HepG2 (cell line): ENCODE measurements around the gene CAMSAP3. TPM values are rescaled to one million over a fixed set of nuclear protein-coding genes. Genes with fewer than 3 reads are reported as not detected.

Experiments used
- BORCS8-MEF2B ChIP-seq: sonication (generic); formaldehyde crosslinking; IDR thresholded peaks from 2 replicates; pipeline ENCODE4 v1.8.0; 2022; ENCODE audit warnings: mild to moderate bottlenecking, missing genetic modification reagents
- CENPT ChIP-seq: sonication (generic); formaldehyde crosslinking; IDR thresholded peaks from 2 replicates; pipeline ENCODE4 v1.8.0; 2022; ENCODE audit warnings: low read depth, mild to moderate bottlenecking, moderate library complexity, missing genetic modification reagents
- EEA1 ChIP-seq: sonication (generic); formaldehyde crosslinking; IDR thresholded peaks from 2 replicates; pipeline ENCODE4 v1.5.1; 2020; ENCODE audit warnings: mild to moderate bottlenecking, missing genetic modification reagents, borderline replicate concordance
- HHEX ChIP-seq: IDR thresholded peaks from 2 replicates; pipeline ENCODE4 v1.6.1; 2016; ENCODE audit warnings: control low read depth
- HNF4G ChIP-seq, 2 experiments: sonication (generic) in 1 of 2; formaldehyde crosslinking in 1 of 2; IDR thresholded peaks; 2 replicates each; pipeline versions ENCODE4 v1.4.0 to v1.6.1; 2011 to 2020; ENCODE audit warnings: borderline replicate concordance in 2 of 2, low read depth in 2 of 2, mild to moderate bottlenecking in 2 of 2, low read length in 1 of 2, missing genetic modification reagents in 1 of 2, moderate library complexity in 1 of 2
- IRF1 ChIP-seq: sonication (generic); formaldehyde crosslinking; IDR thresholded peaks from 2 replicates; pipeline ENCODE4 v1.4.0; 2020; ENCODE audit warnings: low read depth, mild to moderate bottlenecking, missing genetic modification reagents
- JUND ChIP-seq: sonication (generic); formaldehyde crosslinking; IDR thresholded peaks from 2 replicates; pipeline ENCODE4 v1.8.0; 2022; ENCODE audit warnings: mild to moderate bottlenecking, missing genetic modification reagents
- NKX3-1 ChIP-seq: sonication (generic); formaldehyde crosslinking; IDR thresholded peaks from 2 replicates; pipeline ENCODE4 v1.5.0; 2020; ENCODE audit warnings: missing genetic modification reagents
- SSRP1 ChIP-seq: IDR thresholded peaks from 2 replicates; pipeline ENCODE4 v1.6.1; 2016; ENCODE audit warnings: control low read depth
- ZC3H4 ChIP-seq: sonication (generic); formaldehyde crosslinking; IDR thresholded peaks from 2 replicates; pipeline ENCODE4 v1.4.0; 2020; ENCODE audit warnings: missing genetic modification reagents, borderline replicate concordance
- ZFAT ChIP-seq: sonication (generic); formaldehyde crosslinking; conservative IDR thresholded peaks from 2 replicates; pipeline ENCODE4 v1.8.1; 2023; ENCODE audit warnings: missing genetic modification reagents, inconsistent platforms
- ZFP36L1 ChIP-seq: sonication (generic); formaldehyde crosslinking; IDR thresholded peaks from 2 replicates; pipeline ENCODE4 v1.8.0; 2022; ENCODE audit warnings: mild to moderate bottlenecking, missing genetic modification reagents, moderate library complexity
- ZFY ChIP-seq: sonication (generic); formaldehyde crosslinking; IDR thresholded peaks from 2 replicates; pipeline ENCODE4 v1.4.0; 2020; ENCODE audit warnings: missing genetic modification reagents
- ZNF350 ChIP-seq: sonication (generic); formaldehyde crosslinking; IDR thresholded peaks from 2 replicates; pipeline ENCODE4 v1.4.0; 2020; ENCODE audit warnings: mild to moderate bottlenecking, low read depth, missing genetic modification reagents, borderline replicate concordance
- ZNF354B ChIP-seq: sonication (generic); formaldehyde crosslinking; IDR thresholded peaks from 2 replicates; pipeline ENCODE4 v1.8.0; 2022; ENCODE audit warnings: mild to moderate bottlenecking, missing genetic modification reagents
- ZNF550 ChIP-seq: sonication (generic); formaldehyde crosslinking; IDR thresholded peaks from 2 replicates; pipeline ENCODE4 v1.4.0; 2020; ENCODE audit warnings: mild to moderate bottlenecking, missing genetic modification reagents, borderline replicate concordance
- polyA plus RNA-seq, 8 experiments: library from polyadenylated mRNA; depleted of rRNA in 3 of 8; stranded (reverse) in 7 of 8; unstranded in 1 of 8; fragments of >200 nt; fragmentation: Illumina TruSeq in 4 of 8; extraction: Trizol in 4 of 8; gene quantifications; 2 replicates each; pipeline versions ENCODE4 v1.2.1 to v1.2.3, GENCODE V29; 2011 to 2016; ENCODE audit warnings: low read depth in 4 of 8, missing spikeins in 1 of 8, mixed read lengths in 1 of 8; ENCODE audit not compliant: insufficient read depth in 1 of 8
- total RNA-seq, 5 experiments: library from RNA; depleted of rRNA; stranded (reverse); fragments of >200 nt; fragmentation: Illumina TruSeq; extraction: Trizol; gene quantifications; 2 replicates each; pipeline ENCODE4 v1.2.3, GENCODE V29; 2016; ENCODE audit warnings: low read depth in 1 of 5
- TF ChIP-seq, protein P1 (sequence below): sonication (generic); formaldehyde crosslinking; IDR thresholded peaks from 2 replicates; pipeline ENCODE4 v1.4.0; 2020; ENCODE audit warnings: missing genetic modification reagents, mild to moderate bottlenecking, borderline replicate concordance
- TF ChIP-seq, protein P2 (sequence below): sonication (generic); formaldehyde crosslinking; IDR thresholded peaks from 2 replicates; pipeline ENCODE4 v1.8.1; 2023; ENCODE audit warnings: mild to moderate bottlenecking, missing genetic modification reagents
- TF ChIP-seq, protein P3 (sequence below): sonication (generic); formaldehyde crosslinking; IDR thresholded peaks from 2 replicates; pipeline ENCODE4 v1.8.1; 2023; ENCODE audit warnings: mild to moderate bottlenecking, inconsistent platforms, moderate library complexity, missing genetic modification reagents, borderline replicate concordance

CAMSAP3 gene
- total and polyA plus RNA-seq, 2 of the 13 experiments (the other 11 are each of a cell fraction or from before 2014, with no cell fraction given) = 10.8 to 11.8 TPM

DNA sequence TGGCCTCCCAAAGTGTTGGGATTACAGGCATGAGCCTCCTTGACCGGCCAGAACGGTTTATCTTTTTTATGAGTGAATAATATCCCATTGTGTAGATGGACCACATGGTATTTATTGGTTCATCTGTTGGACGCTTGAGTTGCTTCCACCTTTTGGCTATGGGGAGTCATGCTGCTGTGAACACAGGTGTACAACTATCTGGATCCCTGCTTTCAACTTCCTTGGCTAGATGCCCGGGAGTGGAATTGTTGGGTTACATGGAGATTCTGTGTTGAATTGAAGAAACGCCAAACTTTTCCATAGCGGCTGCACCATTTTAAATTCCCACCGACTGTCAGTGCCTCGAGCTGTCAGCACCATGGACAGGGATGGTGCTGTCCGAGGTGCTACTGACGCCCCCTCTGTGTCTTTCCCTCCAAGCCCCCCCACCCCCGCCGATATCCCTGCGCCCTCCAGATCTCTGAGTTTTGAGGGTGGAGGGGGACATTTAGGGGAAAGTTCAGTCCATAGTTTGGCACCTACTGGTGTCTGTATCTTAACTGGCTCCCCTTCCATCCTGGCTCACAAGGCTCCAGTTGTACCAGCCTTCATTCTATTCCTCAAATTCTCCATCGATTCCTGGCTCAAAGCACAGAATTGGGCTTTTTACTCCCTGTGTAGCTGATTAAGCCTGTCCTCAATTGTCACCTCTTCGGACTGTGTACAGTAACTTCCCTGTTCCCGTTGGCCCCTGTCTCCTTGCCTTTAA, 32.8 kb upstream of the CAMSAP3 start (continued):
- TF ChIP-seq, protein P1, sequence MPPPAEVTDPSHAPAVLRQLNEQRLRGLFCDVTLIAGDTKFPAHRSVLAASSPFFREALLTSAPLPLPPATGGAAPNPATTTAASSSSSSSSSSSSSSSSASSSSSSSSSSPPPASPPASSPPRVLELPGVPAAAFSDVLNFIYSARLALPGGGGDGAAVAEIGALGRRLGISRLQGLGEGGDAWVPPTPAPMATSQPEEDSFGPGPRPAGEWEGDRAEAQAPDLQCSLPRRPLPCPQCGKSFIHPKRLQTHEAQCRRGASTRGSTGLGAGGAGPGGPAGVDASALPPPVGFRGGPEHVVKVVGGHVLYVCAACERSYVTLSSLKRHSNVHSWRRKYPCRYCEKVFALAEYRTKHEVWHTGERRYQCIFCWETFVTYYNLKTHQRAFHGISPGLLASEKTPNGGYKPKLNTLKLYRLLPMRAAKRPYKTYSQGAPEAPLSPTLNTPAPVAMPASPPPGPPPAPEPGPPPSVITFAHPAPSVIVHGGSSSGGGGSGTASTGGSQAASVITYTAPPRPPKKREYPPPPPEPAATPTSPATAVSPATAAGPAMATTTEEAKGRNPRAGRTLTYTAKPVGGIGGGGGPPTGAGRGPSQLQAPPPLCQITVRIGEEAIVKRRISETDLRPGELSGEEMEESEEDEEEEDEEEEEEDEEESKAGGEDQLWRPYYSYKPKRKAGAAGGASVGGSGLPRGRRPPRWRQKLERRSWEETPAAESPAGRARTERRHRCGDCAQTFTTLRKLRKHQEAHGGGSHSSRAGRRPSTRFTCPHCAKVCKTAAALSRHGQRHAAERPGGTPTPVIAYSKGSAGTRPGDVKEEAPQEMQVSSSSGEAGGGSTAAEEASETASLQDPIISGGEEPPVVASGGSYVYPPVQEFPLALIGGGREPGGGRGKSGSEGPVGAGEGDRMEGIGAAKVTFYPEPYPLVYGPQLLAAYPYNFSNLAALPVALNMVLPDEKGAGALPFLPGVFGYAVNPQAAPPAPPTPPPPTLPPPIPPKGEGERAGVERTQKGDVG (CRISPR knock-in tag) = no peak
- TF ChIP-seq, protein P2, sequence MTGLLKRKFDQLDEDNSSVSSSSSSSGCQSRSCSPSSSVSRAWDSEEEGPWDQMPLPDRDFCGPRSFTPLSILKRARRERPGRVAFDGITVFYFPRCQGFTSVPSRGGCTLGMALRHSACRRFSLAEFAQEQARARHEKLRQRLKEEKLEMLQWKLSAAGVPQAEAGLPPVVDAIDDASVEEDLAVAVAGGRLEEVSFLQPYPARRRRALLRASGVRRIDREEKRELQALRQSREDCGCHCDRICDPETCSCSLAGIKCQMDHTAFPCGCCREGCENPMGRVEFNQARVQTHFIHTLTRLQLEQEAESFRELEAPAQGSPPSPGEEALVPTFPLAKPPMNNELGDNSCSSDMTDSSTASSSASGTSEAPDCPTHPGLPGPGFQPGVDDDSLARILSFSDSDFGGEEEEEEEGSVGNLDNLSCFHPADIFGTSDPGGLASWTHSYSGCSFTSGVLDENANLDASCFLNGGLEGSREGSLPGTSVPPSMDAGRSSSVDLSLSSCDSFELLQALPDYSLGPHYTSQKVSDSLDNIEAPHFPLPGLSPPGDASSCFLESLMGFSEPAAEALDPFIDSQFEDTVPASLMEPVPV (CRISPR knock-in tag) = peak; percentile 70; the same call in 1 of the 2 replicates
- no peak for TF ChIP-seq ZNF350 (CRISPR knock-in tag)
- TF ChIP-seq ZFY (CRISPR knock-in tag) = peak; percentile 67
- TF ChIP-seq HNF4G (IDR thresholded peaks at IDR 0.05; ENCODE audit: borderline replicate concordance, low read depth, low read length) = no peak
- TF ChIP-seq HNF4G (CRISPR knock-in tag; IDR thresholded peaks at IDR 0.05; ENCODE audit: borderline replicate concordance, low read depth) = no peak
- TF ChIP-seq SSRP1 (CRISPR knock-in tag) = no peak
- TF ChIP-seq EEA1 (CRISPR knock-in tag) = peak; percentile 99
- TF ChIP-seq, protein P3, sequence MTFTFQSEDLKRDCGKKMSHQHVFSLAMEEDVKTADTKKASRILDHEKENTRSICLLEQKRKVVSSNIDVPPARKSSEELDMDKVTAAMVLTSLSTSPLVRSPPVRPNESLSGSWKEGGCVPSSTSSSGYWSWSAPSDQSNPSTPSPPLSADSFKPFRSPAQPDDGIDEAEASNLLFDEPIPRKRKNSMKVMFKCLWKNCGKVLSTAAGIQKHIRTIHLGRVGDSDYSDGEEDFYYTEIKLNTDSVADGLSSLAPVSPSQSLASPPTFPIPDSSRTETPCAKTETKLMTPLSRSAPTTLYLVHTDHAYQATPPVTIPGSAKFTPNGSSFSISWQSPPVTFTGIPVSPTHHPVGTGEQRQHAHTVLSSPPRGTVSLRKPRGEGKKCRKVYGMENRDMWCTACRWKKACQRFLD (CRISPR knock-in tag) = peak; percentile 98
- TF ChIP-seq BORCS8-MEF2B (CRISPR knock-in tag) = peak; percentile 92
- TF ChIP-seq JUND (CRISPR knock-in tag) = peak; percentile 67; the same call in 1 of the 2 replicates
- TF ChIP-seq ZNF550 = no peak
- TF ChIP-seq IRF1 (CRISPR knock-in tag) = 0 out of 2 replicates have a peak, but pooled peaks have one; percentile 82
- TF ChIP-seq NKX3-1 (CRISPR knock-in tag) = peak; percentile 100
- TF ChIP-seq ZFP36L1 (CRISPR knock-in tag) = 0 out of 2 replicates have a peak, but pooled peaks have one; percentile 62
- peak; percentile 96; the same call in 1 of the 2 replicates for TF ChIP-seq ZC3H4 (CRISPR knock-in tag)
- peak; percentile 89 for TF ChIP-seq ZFAT
- TF ChIP-seq CENPT = 0 out of 2 replicates have a peak, but pooled peaks have one; percentile 43
- TF ChIP-seq ZNF354B (CRISPR knock-in tag) = 0 out of 2 replicates have a peak, but pooled peaks have one; percentile 54
- peak; percentile 66; the same call in 1 of the 2 replicates for TF ChIP-seq HHEX (CRISPR knock-in tag)
